HL-60 (cell line): ENCODE results near the gene MNAT1.

Source experiments
- SPI1 ChIP-seq: IDR thresholded peaks from 2 replicates; pipeline ENCODE4 v1.6.1; 2012; ENCODE audit warnings: low read depth, mild to moderate bottlenecking, borderline replicate concordance
- TF ChIP-seq, protein P1 (sequence below): IDR thresholded peaks from 2 replicates; pipeline ENCODE4 v1.6.1; 2012; ENCODE audit warnings: low read depth; ENCODE audit not compliant: insufficient replicate concordance

GRCh38 chr14:60732840-60733483 is 1.6 kb upstream of the MNAT1 start:
- TF ChIP-seq, protein P1, sequence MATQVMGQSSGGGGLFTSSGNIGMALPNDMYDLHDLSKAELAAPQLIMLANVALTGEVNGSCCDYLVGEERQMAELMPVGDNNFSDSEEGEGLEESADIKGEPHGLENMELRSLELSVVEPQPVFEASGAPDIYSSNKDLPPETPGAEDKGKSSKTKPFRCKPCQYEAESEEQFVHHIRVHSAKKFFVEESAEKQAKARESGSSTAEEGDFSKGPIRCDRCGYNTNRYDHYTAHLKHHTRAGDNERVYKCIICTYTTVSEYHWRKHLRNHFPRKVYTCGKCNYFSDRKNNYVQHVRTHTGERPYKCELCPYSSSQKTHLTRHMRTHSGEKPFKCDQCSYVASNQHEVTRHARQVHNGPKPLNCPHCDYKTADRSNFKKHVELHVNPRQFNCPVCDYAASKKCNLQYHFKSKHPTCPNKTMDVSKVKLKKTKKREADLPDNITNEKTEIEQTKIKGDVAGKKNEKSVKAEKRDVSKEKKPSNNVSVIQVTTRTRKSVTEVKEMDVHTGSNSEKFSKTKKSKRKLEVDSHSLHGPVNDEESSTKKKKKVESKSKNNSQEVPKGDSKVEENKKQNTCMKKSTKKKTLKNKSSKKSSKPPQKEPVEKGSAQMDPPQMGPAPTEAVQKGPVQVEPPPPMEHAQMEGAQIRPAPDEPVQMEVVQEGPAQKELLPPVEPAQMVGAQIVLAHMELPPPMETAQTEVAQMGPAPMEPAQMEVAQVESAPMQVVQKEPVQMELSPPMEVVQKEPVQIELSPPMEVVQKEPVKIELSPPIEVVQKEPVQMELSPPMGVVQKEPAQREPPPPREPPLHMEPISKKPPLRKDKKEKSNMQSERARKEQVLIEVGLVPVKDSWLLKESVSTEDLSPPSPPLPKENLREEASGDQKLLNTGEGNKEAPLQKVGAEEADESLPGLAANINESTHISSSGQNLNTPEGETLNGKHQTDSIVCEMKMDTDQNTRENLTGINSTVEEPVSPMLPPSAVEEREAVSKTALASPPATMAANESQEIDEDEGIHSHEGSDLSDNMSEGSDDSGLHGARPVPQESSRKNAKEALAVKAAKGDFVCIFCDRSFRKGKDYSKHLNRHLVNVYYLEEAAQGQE: no peak
- no peak for TF ChIP-seq SPI1
